B cell (primary cell): ENCODE data around the gene UPK3BL2. TPM values are rescaled to one million over a fixed set of nuclear protein-coding genes. Genes with fewer than 3 reads are reported as not detected.
"Not testable (repeated sequence)": the region's sequence is repeated elsewhere in the genome, so short reads cannot be mapped to it uniquely, and the experiment has no call there.

ENCODE experiments used
- ATAC-seq: fragments of 200-7000 bp; cut with Tn5 transposase; one replicate; pipeline ENCODE4 v1.10.0; 2021; ENCODE audit warnings: low read depth, mild to moderate bottlenecking, moderate number of reproducible peaks, moderate library complexity
- CTCF ChIA-PET: fragments of 350-600 bp; sonication (Branson Sonifier 250); formaldehyde crosslinking; loops from one replicate; lab custom pipeline; 2021; ENCODE audit warnings: antibody characterized with exemption, inconsistent platforms; lab: Charles Lee
- POLR2A ChIA-PET: fragments of 350-600 bp; sonication (Branson Sonifier 250); formaldehyde crosslinking; loops from one replicate; lab custom pipeline; 2021; ENCODE audit warnings: antibody characterized with exemption; lab: Charles Lee
- DNase-seq: peaks from one replicate; pipeline ENCODE4 v3.0.0; 2013
- H2AFZ ChIP-seq: 2 replicates; pipeline ENCODE4 v1.6.1; 2012; ENCODE audit warnings: mild to moderate bottlenecking, low read depth, low read length; ENCODE audit not compliant: insufficient read depth, poor library complexity, severe bottlenecking
- H3K27ac ChIP-seq, 2 donors: 1 replicate in 1 of 2; 2 replicates in 1 of 2; pipeline ENCODE4 v1.5.1; 2012 to 2013; ENCODE audit warnings: low read length in 2 of 2, mild to moderate bottlenecking in 2 of 2, moderate library complexity in 1 of 2
- H3K27me3 ChIP-seq, 4 experiments: fragments of 200-600 bp in 1 of 4; sonication (generic) in 1 of 4; replicated peaks in 1 of 4; 1 replicate in 2 of 4; 2 replicates in 2 of 4; pipeline versions ENCODE4 v1.6.1 to v1.7.0; 2013 to 2016; ENCODE audit warnings: low read length in 3 of 4, mild to moderate bottlenecking in 2 of 4, mixed read lengths in 1 of 4, moderate library complexity in 1 of 4; ENCODE audit not compliant: insufficient read depth in 4 of 4, control insufficient read depth in 3 of 4; ENCODE audit errors: control extremely low read depth in 1 of 4
- H3K36me3 ChIP-seq, 2 experiments: replicated peaks in 1 of 2; 1 replicate in 1 of 2; 2 replicates in 1 of 2; pipeline versions ENCODE4 v1.6.1 to v1.7.1; 2013; ENCODE audit warnings: low read length in 1 of 2; ENCODE audit not compliant: insufficient read depth in 2 of 2, control insufficient read depth in 1 of 2; ENCODE audit errors: control extremely low read depth in 1 of 2, extremely low read depth in 1 of 2
- H3K4me1 ChIP-seq, 2 donors: fragments of 200-600 bp in 1 of 2; sonication (generic) in 1 of 2; 1 replicate in 1 of 2; 2 replicates in 1 of 2; pipeline versions ENCODE4 v1.5.1 to v1.6.1; 2013 to 2017; ENCODE audit warnings: low read length in 2 of 2; ENCODE audit not compliant: control insufficient read depth in 2 of 2, insufficient read depth in 2 of 2
- H3K4me2 ChIP-seq: replicated peaks from 2 replicates; pipeline ENCODE3; 2012; ENCODE audit warnings: mild to moderate bottlenecking, low read depth, low read length; ENCODE audit not compliant: poor library complexity, severe bottlenecking
- H3K4me3 ChIP-seq, 5 experiments: fragments of 200-600 bp in 1 of 5; sonication (generic) in 1 of 5; 1 replicate in 3 of 5; 2 replicates in 2 of 5; pipeline versions ENCODE4 v1.5.1 to v1.7.0; 2011 to 2016; ENCODE audit warnings: low read length in 4 of 5, mild to moderate bottlenecking in 4 of 5, low read depth in 2 of 5, control low read depth in 1 of 5, moderate library complexity in 1 of 5; ENCODE audit not compliant: insufficient read depth in 1 of 5; ENCODE audit errors: control extremely low read depth in 1 of 5, extremely low read depth in 1 of 5
- H3K79me2 ChIP-seq: fragments of 200-600 bp; sonication (generic); one replicate; pipeline ENCODE4 v1.6.0; 2016; ENCODE audit warnings: low read length; ENCODE audit not compliant: control insufficient read depth, insufficient read depth
- H3K9ac ChIP-seq: fragments of 200-600 bp; sonication (generic); 2 replicates; pipeline ENCODE4 v1.6.1; 2017; ENCODE audit warnings: mild to moderate bottlenecking, low read length, moderate library complexity
- H3K9me3 ChIP-seq, 3 donors: one replicate each; pipeline versions ENCODE4 v1.6.1 to v1.7.1; 2013; ENCODE audit warnings: low read length in 2 of 3; ENCODE audit not compliant: control insufficient read depth in 2 of 3, insufficient read depth in 1 of 3; ENCODE audit errors: control extremely low read depth in 1 of 3
- H4K20me1 ChIP-seq: 2 replicates; pipeline ENCODE4 v1.6.0; 2012; ENCODE audit warnings: mild to moderate bottlenecking, low read length; ENCODE audit not compliant: insufficient read depth, control insufficient read depth, poor library complexity, severe bottlenecking
- H3K27ac Mint-ChIP-seq: one replicate; pipeline ENCODE4 v1.8.0; 2021; ENCODE audit warnings: mixed read lengths
- H3K27me3 Mint-ChIP-seq: one replicate; pipeline ENCODE4 v1.8.0; 2021; ENCODE audit warnings: mixed read lengths
- H3K4me1 Mint-ChIP-seq: one replicate; pipeline ENCODE4 v1.8.0; 2021; ENCODE audit warnings: mixed read lengths
- H3K4me3 Mint-ChIP-seq: one replicate; pipeline ENCODE4 v1.8.0; 2021; ENCODE audit warnings: mixed read lengths
- H3K9me3 Mint-ChIP-seq: one replicate; pipeline ENCODE4 v1.8.0; 2022; ENCODE audit warnings: mixed read lengths; ENCODE audit not compliant: insufficient read depth
- WGBS: methylation state at CpG from one replicate; pipeline ENCODE4 v1.1.5; 2013; ENCODE audit warnings: missing lambda C conversion rate; ENCODE audit not compliant: insufficient coverage; 5-methylcytosine and 5-hydroxymethylcytosine counted together
- intact Hi-C: fragments of 100-400 bp; cut with micrococcal nuclease; formaldehyde crosslinking; loops from one replicate; pipeline ENCODE4 v1.10.0; 2022
- polyA plus RNA-seq: library from polyadenylated mRNA; depleted of rRNA; stranded (reverse); fragments of >200 nt; gene quantifications from 2 replicates; pipeline ENCODE4 v1.2.3, GENCODE V29; 2012
- total RNA-seq, 2 donors: library from RNA; stranded (reverse); fragments of 120-200 nt in 1 of 2; gene quantifications; 1 replicate in 1 of 2; 2 replicates in 1 of 2; pipeline versions ENCODE4 v1.2.3 to v1.2.4, GENCODE V29; 2013 to 2022

Gene UPK3BL2
- total and polyA plus RNA-seq, 2 donors (not counting 1 experiment from before 2014, with no cell fraction given) = 68.2 to 143 TPM

DNA sequence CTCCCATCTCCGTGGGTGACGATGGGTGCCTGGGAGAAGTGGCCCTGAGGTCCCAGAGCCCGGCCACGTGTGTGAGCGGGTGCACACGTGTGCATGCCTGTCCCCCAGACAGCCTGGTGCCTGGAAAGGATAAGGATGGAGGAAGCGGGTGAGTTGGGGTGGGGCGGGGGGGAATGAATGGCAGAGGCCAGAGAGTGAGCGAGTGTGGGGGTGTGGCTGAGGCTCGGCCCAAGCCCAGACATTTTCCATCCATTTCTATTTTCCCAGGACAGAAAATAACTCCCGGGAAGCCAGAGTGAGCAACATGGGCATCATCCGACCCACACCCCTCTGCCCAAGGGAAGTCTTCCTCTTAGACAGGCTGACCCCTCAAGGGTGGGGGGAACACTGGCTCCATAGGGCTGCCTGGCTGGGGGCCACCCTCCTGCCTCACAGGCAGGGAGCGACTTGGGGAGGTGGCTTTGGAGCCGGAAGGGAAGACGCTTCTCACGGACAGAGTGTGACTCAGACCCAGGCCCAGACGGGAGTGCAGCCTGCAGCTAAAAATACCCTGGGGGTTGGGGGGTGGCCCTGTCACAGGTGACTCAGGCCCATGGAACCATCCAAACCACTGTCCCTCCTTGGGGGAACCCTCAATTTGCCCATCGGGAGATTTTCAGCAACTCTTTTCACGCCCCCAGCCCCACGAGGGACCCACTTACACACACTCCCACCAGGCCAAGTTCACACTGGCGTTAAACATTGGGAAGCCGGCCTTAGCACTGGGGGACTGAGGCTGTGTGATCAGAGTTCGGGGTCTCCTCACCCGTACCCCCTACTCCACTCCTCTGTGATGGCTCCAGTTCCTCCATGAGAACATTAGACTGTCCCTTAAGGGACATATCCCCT lies 38.0 kb downstream of the UPK3BL2 start:
- POLR2A ChIA-PET, CTCF ChIA-PET, H3K79me2 ChIP-seq, H3K4me1 Mint-ChIP-seq, H3K27me3 ChIP-seq, H3K4me3 ChIP-seq, H3K4me2 ChIP-seq, ATAC-seq, H4K20me1 ChIP-seq, DNase-seq, H3K4me1 ChIP-seq, H3K27ac Mint-ChIP-seq, H3K36me3 ChIP-seq, H3K9me3 Mint-ChIP-seq, H3K9me3 ChIP-seq, H3K27me3 Mint-ChIP-seq, H3K9ac ChIP-seq, intact Hi-C loops, H3K27ac ChIP-seq, H3K4me3 Mint-ChIP-seq, H2AFZ ChIP-seq: not testable (repeated sequence)
- no CpG with 5 or more reads among the region's 24 CpGs for WGBS

DNA sequence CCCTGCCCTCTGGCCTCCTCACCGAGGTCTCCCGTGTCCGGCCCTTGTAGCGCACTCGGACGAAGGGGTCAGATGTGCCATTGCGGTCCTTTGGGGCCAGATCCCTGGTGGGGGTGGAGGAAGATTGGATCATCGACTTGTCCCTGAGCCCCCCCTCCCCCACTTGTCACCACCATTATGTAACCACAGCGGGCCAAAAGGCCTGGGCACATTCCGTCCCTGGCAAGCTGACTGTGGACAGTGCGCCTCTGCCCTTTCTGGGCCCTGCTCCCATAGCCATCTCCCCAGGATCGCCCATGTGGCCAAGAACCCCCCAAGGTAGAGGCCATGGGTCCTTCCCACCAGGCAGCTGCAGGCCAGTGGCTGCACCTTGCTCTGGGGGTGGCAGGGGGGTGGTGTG lies 40.4 kb downstream of the UPK3BL2 start:
- H3K79me2 ChIP-seq, POLR2A ChIA-PET, CTCF ChIA-PET, H3K4me1 Mint-ChIP-seq, H3K9ac ChIP-seq, H3K9me3 ChIP-seq, H2AFZ ChIP-seq, ATAC-seq, H3K4me3 ChIP-seq, H3K36me3 ChIP-seq, H3K27me3 Mint-ChIP-seq, H3K27ac ChIP-seq, H3K27me3 ChIP-seq, H3K4me2 ChIP-seq, H3K27ac Mint-ChIP-seq, H3K9me3 Mint-ChIP-seq, intact Hi-C loops, H3K4me1 ChIP-seq, H3K4me3 Mint-ChIP-seq, H4K20me1 ChIP-seq, DNase-seq: not testable (repeated sequence)
- WGBS = no CpG with 5 or more reads among the region's 12 CpGs

- H3K79me2 ChIP-seq, H3K36me3 ChIP-seq, H3K27ac ChIP-seq, H3K27me3 ChIP-seq, H3K9ac ChIP-seq, intact Hi-C loops, H3K4me1 ChIP-seq, POLR2A ChIA-PET, ATAC-seq, H3K4me3 ChIP-seq, H3K27ac Mint-ChIP-seq, H3K4me1 Mint-ChIP-seq, H4K20me1 ChIP-seq, H3K4me3 Mint-ChIP-seq, CTCF ChIA-PET, H3K9me3 Mint-ChIP-seq, H3K27me3 Mint-ChIP-seq, H3K9me3 ChIP-seq, DNase-seq, H3K4me2 ChIP-seq, H2AFZ ChIP-seq: not testable (repeated sequence)
- 100% methylated on average over 3 of the region's 16 CpGs for WGBS
These were observed 45.2 kb downstream of the UPK3BL2 start for GRCh38 chr7:102498321-102498720.

DNA sequence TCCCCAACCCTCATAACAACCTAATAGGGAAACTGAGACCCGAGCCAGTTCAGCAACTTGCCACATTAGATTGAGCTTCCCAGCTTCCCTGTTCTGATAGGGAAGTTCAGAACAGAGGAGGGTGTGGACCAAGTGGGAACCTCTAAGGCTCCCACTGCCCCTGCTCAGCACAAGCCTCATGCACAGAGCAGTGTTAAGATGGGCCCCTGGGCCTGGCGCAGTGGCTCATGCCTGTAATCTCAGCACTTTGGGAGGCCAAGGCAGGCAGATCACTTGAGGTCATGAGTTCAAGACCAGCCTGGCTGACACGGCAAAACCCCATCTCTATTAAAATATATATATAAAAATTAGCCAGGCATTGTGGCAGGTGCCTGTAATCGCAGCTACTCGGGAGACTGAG lies 46.2 kb downstream of the UPK3BL2 start:
- ATAC-seq, CTCF ChIA-PET, H3K27ac Mint-ChIP-seq, H3K4me2 ChIP-seq, H3K27me3 Mint-ChIP-seq, intact Hi-C loops, H3K9ac ChIP-seq, H2AFZ ChIP-seq, H4K20me1 ChIP-seq, H3K4me3 Mint-ChIP-seq, H3K4me1 ChIP-seq, DNase-seq, H3K4me3 ChIP-seq, H3K79me2 ChIP-seq, H3K27me3 ChIP-seq, H3K9me3 ChIP-seq, H3K4me1 Mint-ChIP-seq, POLR2A ChIA-PET, H3K36me3 ChIP-seq, H3K27ac ChIP-seq, H3K9me3 Mint-ChIP-seq: not testable (repeated sequence)
- no CpG with 5 or more reads among the region's 5 CpGs for WGBS
